Heart left ventricle (tissue), 13 donors: ENCODE data around the gene SLC25A11.
A peak's percentile ranks its signal among the peaks of the same experiment; 100 is the strongest.

Source experiments
- POLR2A ChIP-seq, 2 donors: fragments of 450-650 bp; IDR thresholded peaks; one replicate each; pipeline ENCODE4 v1.6.1; 2017; ENCODE audit warnings: antibody characterized with exemption in 2 of 2, mild to moderate bottlenecking in 2 of 2, moderate library complexity in 2 of 2
- TF ChIP-seq, protein P1 (sequence below), 12 donors: fragments of 200-600 bp; sonication (generic) in 4 of 12; IDR thresholded peaks; one replicate each; pipeline versions ENCODE4 v1.5.0 to v1.8.0; 2018 to 2022; ENCODE audit warnings: antibody characterized with exemption in 12 of 12, mild to moderate bottlenecking in 5 of 12
- donor health status: ischemic (EF 13 %, LVEDD 7.1; RV severe dilation, severe dysfunction).
- donor health status: DM: no; HTN: yes; CAD: no.
- donor health status: DM: no; HTN: no; CAD: no.
- donor health status: ischemic (EF 25% LVEDD 6.9; RV normal size, moderate dysfunction).
- donor health status: ischemic (EF 25% LVEDD 5.7; RV mildly dilated, moderate dysfunction).
- donor health status: ischemic (EF 35%, LVEDD 5.7; RV mildly dilated, moderate dysfunction).
- donor health status: nonischemic (EF 11% LVEDD 7.7; RV severe dilation, severe dysfunction).
- donor health status: DM: yes; HTN: yes; CAD: no.
- donor health status: PGD.
- donor health status: ischemic (EF 29% LVEDD 5.4; RV normal size, mild dysfunction).
- donor health status: nonischemic (EF 23%, LVEDD 6.1; RV moderate dilation, normal function).

DNA sequence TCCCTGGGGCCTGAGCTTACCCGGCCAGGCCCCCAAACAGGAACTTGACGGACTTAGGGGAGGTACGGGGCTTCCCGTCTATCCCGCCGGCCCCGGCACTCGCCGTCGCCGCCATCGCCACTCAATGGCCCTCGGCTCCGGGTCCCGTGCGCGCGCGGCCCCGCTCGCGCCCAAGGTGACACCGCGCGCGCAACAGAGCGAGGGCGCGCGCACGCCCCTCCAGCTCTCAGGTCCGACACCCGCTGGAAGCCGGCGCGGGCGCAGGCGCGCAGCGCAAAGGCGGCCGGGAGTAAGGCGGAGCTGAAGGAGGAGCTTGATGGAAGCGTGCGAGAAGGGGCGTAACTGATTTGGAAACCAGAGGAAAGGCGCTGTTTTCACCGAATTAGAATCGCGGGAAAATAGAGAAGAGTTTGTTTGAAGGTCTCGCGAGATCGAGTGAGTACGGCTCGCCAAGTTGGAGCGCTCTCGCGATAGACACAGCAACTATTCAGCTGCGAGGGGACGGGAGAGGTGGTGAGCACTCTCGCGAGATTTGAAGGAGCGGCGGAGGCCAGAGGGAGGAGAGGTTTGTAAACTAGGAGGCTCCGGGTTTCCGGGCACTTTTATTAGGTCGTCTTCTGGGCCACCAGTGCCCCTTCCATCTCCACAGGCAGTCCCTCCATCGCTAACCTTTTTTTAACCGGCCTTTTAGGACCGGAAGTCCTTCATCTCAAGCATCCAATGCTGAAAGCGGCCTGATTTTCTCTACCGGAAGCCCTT, at the start of gene SLC25A11, which contains the start of gene RNF167:
- TF ChIP-seq, protein P1, sequence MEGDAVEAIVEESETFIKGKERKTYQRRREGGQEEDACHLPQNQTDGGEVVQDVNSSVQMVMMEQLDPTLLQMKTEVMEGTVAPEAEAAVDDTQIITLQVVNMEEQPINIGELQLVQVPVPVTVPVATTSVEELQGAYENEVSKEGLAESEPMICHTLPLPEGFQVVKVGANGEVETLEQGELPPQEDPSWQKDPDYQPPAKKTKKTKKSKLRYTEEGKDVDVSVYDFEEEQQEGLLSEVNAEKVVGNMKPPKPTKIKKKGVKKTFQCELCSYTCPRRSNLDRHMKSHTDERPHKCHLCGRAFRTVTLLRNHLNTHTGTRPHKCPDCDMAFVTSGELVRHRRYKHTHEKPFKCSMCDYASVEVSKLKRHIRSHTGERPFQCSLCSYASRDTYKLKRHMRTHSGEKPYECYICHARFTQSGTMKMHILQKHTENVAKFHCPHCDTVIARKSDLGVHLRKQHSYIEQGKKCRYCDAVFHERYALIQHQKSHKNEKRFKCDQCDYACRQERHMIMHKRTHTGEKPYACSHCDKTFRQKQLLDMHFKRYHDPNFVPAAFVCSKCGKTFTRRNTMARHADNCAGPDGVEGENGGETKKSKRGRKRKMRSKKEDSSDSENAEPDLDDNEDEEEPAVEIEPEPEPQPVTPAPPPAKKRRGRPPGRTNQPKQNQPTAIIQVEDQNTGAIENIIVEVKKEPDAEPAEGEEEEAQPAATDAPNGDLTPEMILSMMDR (IDR thresholded peaks at IDR 0.05): peak in 2 of 12 donors; percentile 6 to 10
- peak in 1 of 2 donors; percentile 86 for TF ChIP-seq POLR2A (IDR thresholded peaks at IDR 0.05)
